K562 (cell line): Measurements from ENCODE around the gene GALP. TPM values are rescaled to one million over a fixed set of nuclear protein-coding genes. Genes with fewer than 3 reads are reported as not detected.
A peak's percentile ranks its signal among the peaks of the same experiment; 100 is the strongest.

ENCODE experiments used
- AFF1 ChIP-seq, 2 experiments: fragments of 450-650 bp; IDR thresholded peaks; 2 replicates each; pipeline ENCODE4 v1.6.1; 2018; ENCODE audit warnings: mild to moderate bottlenecking in 2 of 2, low read depth in 1 of 2; ENCODE audit not compliant: partially characterized antibody in 2 of 2
- CBFA2T2 ChIP-seq: fragments of 450-650 bp; conservative IDR thresholded peaks from 2 replicates; pipeline ENCODE4 v1.6.1; 2017; ENCODE audit warnings: mild to moderate bottlenecking
- DIDO1 ChIP-seq: fragments of 450-650 bp; IDR thresholded peaks from 2 replicates; pipeline ENCODE4 v1.6.1; 2016; ENCODE audit warnings: low read depth, missing biosample characterization, missing genetic modification characterization
- ETV6 ChIP-seq, 3 experiments: fragments of 150-350 bp in 1 of 3; sonication (generic) in 1 of 3; formaldehyde crosslinking in 1 of 3; IDR thresholded peaks; 2 replicates each; pipeline versions ENCODE4 v1.6.1 to v1.8.0; 2014 to 2022; ENCODE audit warnings: borderline replicate concordance in 2 of 3, low read depth in 2 of 3, antibody characterized with exemption in 1 of 3, low read length in 1 of 3, mild to moderate bottlenecking in 1 of 3, missing genetic modification reagents in 1 of 3
- FIP1L1 ChIP-seq: fragments of 200-400 bp; formaldehyde crosslinking; IDR thresholded peaks from 2 replicates; pipeline ENCODE4 v1.6.1; 2018; ENCODE audit warnings: mild to moderate bottlenecking, low read depth, low read length; ENCODE audit not compliant: poor library complexity, severe bottlenecking
- GTF2E2 ChIP-seq: fragments of 200-800 bp; sonication (Bioruptor generic); IDR thresholded peaks from 2 replicates; pipeline ENCODE4 v1.6.1; 2016; ENCODE audit warnings: missing genetic modification characterization, missing compliant biosample characterization
- IRF9 ChIP-seq: fragments of 450-650 bp; IDR thresholded peaks from 2 replicates; pipeline ENCODE4 v1.6.1; 2016; ENCODE audit warnings: missing biosample characterization, missing genetic modification characterization
- RBFOX2 ChIP-seq: fragments of 200-400 bp; formaldehyde crosslinking; IDR thresholded peaks from 2 replicates; pipeline ENCODE4 v1.6.1; 2017; ENCODE audit warnings: low read depth, mild to moderate bottlenecking, low read length, moderate library complexity
- SMAD3 ChIP-seq: fragments of 450-650 bp; formaldehyde crosslinking; conservative IDR thresholded peaks from 2 replicates; pipeline ENCODE4 v1.4.0; 2020; ENCODE audit warnings: mild to moderate bottlenecking
- TAL1 ChIP-seq: fragments of 450-650 bp; IDR thresholded peaks from 2 replicates; pipeline ENCODE4 v1.6.1; 2016; ENCODE audit warnings: mild to moderate bottlenecking
- ZBTB1 ChIP-seq: sonication (generic); formaldehyde crosslinking; IDR thresholded peaks from 2 replicates; pipeline ENCODE4 v1.8.1; 2023; ENCODE audit warnings: missing genetic modification reagents, low read depth, mild to moderate bottlenecking, borderline replicate concordance
- ZNF175 ChIP-seq: fragments of 200-800 bp; sonication (Bioruptor generic); IDR thresholded peaks from 2 replicates; pipeline ENCODE4 v1.6.1; 2016; ENCODE audit warnings: low read depth, mild to moderate bottlenecking, missing genetic modification characterization, missing compliant biosample characterization
- ZNF445 ChIP-seq: fragments of 250-450 bp; sonication (Bioruptor Pico); IDR thresholded peaks from 2 replicates; pipeline ENCODE4 v1.4.0; 2020; ENCODE audit warnings: low read depth, mild to moderate bottlenecking, moderate library complexity
- polyA plus RNA-seq, 8 experiments: library from polyadenylated mRNA; depleted of rRNA in 4 of 8; stranded (reverse) in 5 of 8; unstranded in 3 of 8; fragments of >200 nt; fragmentation: Nextera tagmentation in 2 of 8; fragmentation: Illumina TruSeq in 1 of 8; extraction: Ambion mirVana in 2 of 8; extraction: Trizol in 1 of 8; gene quantifications; 2 replicates each; pipeline versions ENCODE4 v1.2.1 to v1.2.3, GENCODE V29; 2011 to 2014; ENCODE audit warnings: inconsistent platforms in 1 of 8, missing spikeins in 1 of 8
- total RNA-seq, 7 experiments: library from RNA; depleted of rRNA in 6 of 7; stranded (reverse); fragments of >200 nt in 6 of 7; fragmentation: Illumina TruSeq in 2 of 7; extraction: Trizol in 2 of 7; gene quantifications; 2 replicates each; pipeline versions ENCODE4 v1.2.1 to v1.2.3, GENCODE V29; 2011 to 2021; ENCODE audit warnings: low replicate concordance in 1 of 7
- TF ChIP-seq, protein P1 (sequence below), 2 experiments: IDR thresholded peaks; 2 replicates each; pipeline ENCODE4 v1.6.1; 2011; ENCODE audit warnings: borderline replicate concordance in 1 of 2, control low read depth in 1 of 2, low read depth in 1 of 2, low read length in 1 of 2, mild to moderate bottlenecking in 1 of 2, mixed read lengths in 1 of 2, moderate library complexity in 1 of 2; ENCODE audit not compliant: insufficient read depth in 1 of 2, insufficient read length in 1 of 2, poor library complexity in 1 of 2, severe bottlenecking in 1 of 2; ENCODE audit errors: extremely low read depth in 1 of 2
- TF ChIP-seq, protein P2 (sequence below), 2 experiments: fragments of 250-450 bp in 1 of 2; fragments of 450-650 bp in 1 of 2; sonication (Bioruptor Pico) in 1 of 2; IDR thresholded peaks; 2 replicates each; pipeline versions ENCODE4 v1.6.1 to v1.8.0; 2016 to 2021; ENCODE audit warnings: mild to moderate bottlenecking in 2 of 2, moderate library complexity in 2 of 2, missing compliant biosample characterization in 1 of 2, missing genetic modification characterization in 1 of 2
- TF ChIP-seq, protein P3 (sequence below): sonication (generic); formaldehyde crosslinking; IDR thresholded peaks from 2 replicates; pipeline ENCODE4 v1.8.1; 2023; ENCODE audit warnings: mild to moderate bottlenecking, missing genetic modification reagents

Gene GALP
- total and polyA plus RNA-seq, 9 of the 15 experiments (the other 6 are each of a cell fraction or from before 2014, with no cell fraction given) = not detected

GRCh38 chr19:56140583-56141416, 35.0 kb upstream of the GALP start, which contains the start of gene ZNF444 (continued):
- TF ChIP-seq AFF1 (IDR thresholded peaks at IDR 0.05; ENCODE audit: low read depth in 1 of 2, partially characterized antibody in 2 of 2) = peak in 1 of 2 experiments; percentile 100
- TF ChIP-seq, protein P1, sequence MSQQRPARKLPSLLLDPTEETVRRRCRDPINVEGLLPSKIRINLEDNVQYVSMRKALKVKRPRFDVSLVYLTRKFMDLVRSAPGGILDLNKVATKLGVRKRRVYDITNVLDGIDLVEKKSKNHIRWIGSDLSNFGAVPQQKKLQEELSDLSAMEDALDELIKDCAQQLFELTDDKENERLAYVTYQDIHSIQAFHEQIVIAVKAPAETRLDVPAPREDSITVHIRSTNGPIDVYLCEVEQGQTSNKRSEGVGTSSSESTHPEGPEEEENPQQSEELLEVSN (IDR thresholded peaks at IDR 0.05; ENCODE audit: borderline replicate concordance in 1 of 2, extremely low read depth in 1 of 2, insufficient read depth in 1 of 2, insufficient read length in 1 of 2, low read depth in 1 of 2, low read length in 1 of 2, poor library complexity in 1 of 2, severe bottlenecking in 1 of 2) = peak in 1 of 2 experiments; percentile 61
- TF ChIP-seq TAL1 = no peak
- TF ChIP-seq ZNF445 (CRISPR knock-in tag) = no peak
- TF ChIP-seq FIP1L1 = no peak
- TF ChIP-seq DIDO1 = peak; percentile 69; the same call in 1 of the 2 replicates
- TF ChIP-seq, protein P2, sequence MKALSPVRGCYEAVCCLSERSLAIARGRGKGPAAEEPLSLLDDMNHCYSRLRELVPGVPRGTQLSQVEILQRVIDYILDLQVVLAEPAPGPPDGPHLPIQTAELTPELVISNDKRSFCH (CRISPR knock-in tag; IDR thresholded peaks at IDR 0.05) = no peak
- TF ChIP-seq, protein P2 (tag; IDR thresholded peaks at IDR 0.05) = peak; percentile 88
- no peak for TF ChIP-seq CBFA2T2
- no peak for TF ChIP-seq GTF2E2 (tag)
- TF ChIP-seq IRF9 = no peak
- TF ChIP-seq RBFOX2 = peak; percentile 87
- peak; percentile 93 for TF ChIP-seq ZNF175
- TF ChIP-seq ZBTB1 (CRISPR knock-in tag) = no peak
- no peak for TF ChIP-seq ETV6 (IDR thresholded peaks at IDR 0.05; ENCODE audit: borderline replicate concordance in 1 of 2, low read depth in 2 of 2, low read length in 1 of 2)
- TF ChIP-seq ETV6 (CRISPR knock-in tag; IDR thresholded peaks at IDR 0.05; ENCODE audit: borderline replicate concordance) = no peak
- TF ChIP-seq, protein P3, sequence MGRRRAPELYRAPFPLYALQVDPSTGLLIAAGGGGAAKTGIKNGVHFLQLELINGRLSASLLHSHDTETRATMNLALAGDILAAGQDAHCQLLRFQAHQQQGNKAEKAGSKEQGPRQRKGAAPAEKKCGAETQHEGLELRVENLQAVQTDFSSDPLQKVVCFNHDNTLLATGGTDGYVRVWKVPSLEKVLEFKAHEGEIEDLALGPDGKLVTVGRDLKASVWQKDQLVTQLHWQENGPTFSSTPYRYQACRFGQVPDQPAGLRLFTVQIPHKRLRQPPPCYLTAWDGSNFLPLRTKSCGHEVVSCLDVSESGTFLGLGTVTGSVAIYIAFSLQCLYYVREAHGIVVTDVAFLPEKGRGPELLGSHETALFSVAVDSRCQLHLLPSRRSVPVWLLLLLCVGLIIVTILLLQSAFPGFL (CRISPR knock-in tag) = no peak
- TF ChIP-seq SMAD3 = peak; percentile 67; the same call in 1 of the 2 replicates
